ENCODE measurements around the gene NUMA1.

Gene NUMA1

GRCh38 chr11:72010529-72011233, 69.7 kb downstream of the NUMA1 start:
- DNase-seq (ENCODE audit: low read depth, low spot score) = no peak
- TF ChIP-seq CTCF (IDR thresholded peaks at IDR 0.05; ENCODE audit: low read depth, low read length) = no peak

GRCh38 chr11:72009156-72009555, 71.2 kb downstream of the NUMA1 start:
- DNase-seq (ENCODE audit: low read depth, low spot score) = no peak
- TF ChIP-seq CTCF (IDR thresholded peaks at IDR 0.05; ENCODE audit: low read depth, low read length) = no peak
- no peak overlapping the region for H3K4me3 ChIP-seq (ENCODE audit: low read depth, low read length)
- in situ Hi-C loops (cut with HindIII; ENCODE audit: low sequenced_read_pairs) = no loop called here

More at GRCh38 chr11:72010529-72011233, 69.7 kb downstream of the NUMA1 start:
- no peak overlapping the region for H3K4me3 ChIP-seq (ENCODE audit: low read depth, low read length)
- in situ Hi-C loops (cut with HindIII; ENCODE audit: low sequenced_read_pairs) = no loop called here

- in situ Hi-C loops (cut with HindIII; ENCODE audit: low sequenced_read_pairs) = no loop called here
- no peak for DNase-seq (ENCODE audit: low read depth, low spot score)
- TF ChIP-seq CTCF (IDR thresholded peaks at IDR 0.05; ENCODE audit: low read depth, low read length) = no peak
- H3K4me3 ChIP-seq (ENCODE audit: low read depth, low read length) = no peak overlapping the region
These were observed 71.6 kb downstream of the NUMA1 start for GRCh38 chr11:72008728-72009127.

- TF ChIP-seq CTCF (IDR thresholded peaks at IDR 0.05; ENCODE audit: low read depth, low read length) = no peak
- no peak for DNase-seq (ENCODE audit: low read depth, low spot score)
- in situ Hi-C loops (cut with HindIII; ENCODE audit: low sequenced_read_pairs) = no loop called here
- no peak overlapping the region for H3K4me3 ChIP-seq (ENCODE audit: low read depth, low read length)
These were observed 72.8 kb downstream of the NUMA1 start for GRCh38 chr11:72007587-72007986.

- no peak for TF ChIP-seq CTCF (IDR thresholded peaks at IDR 0.05; ENCODE audit: low read depth, low read length)
- no peak for DNase-seq (ENCODE audit: low read depth, low spot score)
- H3K4me3 ChIP-seq (ENCODE audit: low read depth, low read length) = no peak overlapping the region
- in situ Hi-C loops (cut with HindIII; ENCODE audit: low sequenced_read_pairs) = no loop called here
These were observed 73.3 kb downstream of the NUMA1 start for GRCh38 chr11:72007089-72007476.

- no peak for DNase-seq (ENCODE audit: low read depth, low spot score)
- no peak for TF ChIP-seq CTCF (IDR thresholded peaks at IDR 0.05; ENCODE audit: low read depth, low read length)
- in situ Hi-C loops (cut with HindIII; ENCODE audit: low sequenced_read_pairs) = no loop called here
- H3K4me3 ChIP-seq (ENCODE audit: low read depth, low read length) = no peak overlapping the region
These were observed 73.8 kb downstream of the NUMA1 start for GRCh38 chr11:72006309-72007088.
